T follicular helper cell (primary cell): ENCODE measurements around the gene TSC22D1.

Source experiments
- DNase-seq: peaks from one replicate; pipeline ENCODE4 v3.0.0-alpha.2; 2020; ENCODE audit warnings: low read depth

The TSC22D1 gene

GRCh38 chr13:44404261-44405132 is 171.6 kb downstream of the TSC22D1 start:
- DNase-seq: no peak

GRCh38 chr13:44403461-44404056 is 172.6 kb downstream of the TSC22D1 start:
- no peak for DNase-seq

GRCh38 chr13:44402899-44403445 is 173.2 kb downstream of the TSC22D1 start:
- DNase-seq: no peak

GRCh38 chr13:44401577-44401976 is 174.6 kb downstream of the TSC22D1 start:
- no peak for DNase-seq

GRCh38 chr13:44400736-44401135 is 175.4 kb downstream of the TSC22D1 start:
- no peak for DNase-seq

- DNase-seq: no peak
Observed at GRCh38 chr13:44399074-44399473, 177.1 kb downstream of the TSC22D1 start.

- no peak for DNase-seq
Observed at GRCh38 chr13:44398606-44399005, 177.5 kb downstream of the TSC22D1 start.

GRCh38 chr13:44397766-44398223 is 178.3 kb downstream of the TSC22D1 start:
- DNase-seq: no peak

- no peak for DNase-seq
Observed at GRCh38 chr13:44396701-44397580, 179.2 kb downstream of the TSC22D1 start.

GRCh38 chr13:44395976-44396694 is 180.0 kb downstream of the TSC22D1 start:
- no peak for DNase-seq

- DNase-seq: no peak
Observed at GRCh38 chr13:44394658-44395057, 181.5 kb downstream of the TSC22D1 start.

- no peak for DNase-seq
Observed at GRCh38 chr13:44393391-44393790, 182.7 kb downstream of the TSC22D1 start.

- DNase-seq: no peak
Observed at GRCh38 chr13:44389876-44390275, 186.3 kb downstream of the TSC22D1 start.

GRCh38 chr13:44389060-44389666 is 187.0 kb downstream of the TSC22D1 start:
- DNase-seq: no peak

GRCh38 chr13:44388427-44389059 is 187.6 kb downstream of the TSC22D1 start:
- no peak for DNase-seq

- DNase-seq: no peak
Observed at GRCh38 chr13:44386913-44387556, 189.1 kb downstream of the TSC22D1 start.

- DNase-seq: no peak
Observed at GRCh38 chr13:44385847-44386246, 190.3 kb downstream of the TSC22D1 start.

- DNase-seq: no peak
Observed at GRCh38 chr13:44385401-44385800, 190.7 kb downstream of the TSC22D1 start.

GRCh38 chr13:44384778-44385177 is 191.4 kb downstream of the TSC22D1 start:
- DNase-seq: no peak

- DNase-seq: no peak
Observed at GRCh38 chr13:44383945-44384344, 192.2 kb downstream of the TSC22D1 start.
